ENCODE results near the gene OR2B2.

GRCh38 chr6:27889628-27890444 lies 22.4 kb downstream of the OR2B2 start:
- TF ChIP-seq, protein P1, sequence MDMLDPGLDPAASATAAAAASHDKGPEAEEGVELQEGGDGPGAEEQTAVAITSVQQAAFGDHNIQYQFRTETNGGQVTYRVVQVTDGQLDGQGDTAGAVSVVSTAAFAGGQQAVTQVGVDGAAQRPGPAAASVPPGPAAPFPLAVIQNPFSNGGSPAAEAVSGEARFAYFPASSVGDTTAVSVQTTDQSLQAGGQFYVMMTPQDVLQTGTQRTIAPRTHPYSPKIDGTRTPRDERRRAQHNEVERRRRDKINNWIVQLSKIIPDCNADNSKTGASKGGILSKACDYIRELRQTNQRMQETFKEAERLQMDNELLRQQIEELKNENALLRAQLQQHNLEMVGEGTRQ (CRISPR knock-in tag; IDR thresholded peaks at IDR 0.05), result no peak
- TF ChIP-seq, protein P2, sequence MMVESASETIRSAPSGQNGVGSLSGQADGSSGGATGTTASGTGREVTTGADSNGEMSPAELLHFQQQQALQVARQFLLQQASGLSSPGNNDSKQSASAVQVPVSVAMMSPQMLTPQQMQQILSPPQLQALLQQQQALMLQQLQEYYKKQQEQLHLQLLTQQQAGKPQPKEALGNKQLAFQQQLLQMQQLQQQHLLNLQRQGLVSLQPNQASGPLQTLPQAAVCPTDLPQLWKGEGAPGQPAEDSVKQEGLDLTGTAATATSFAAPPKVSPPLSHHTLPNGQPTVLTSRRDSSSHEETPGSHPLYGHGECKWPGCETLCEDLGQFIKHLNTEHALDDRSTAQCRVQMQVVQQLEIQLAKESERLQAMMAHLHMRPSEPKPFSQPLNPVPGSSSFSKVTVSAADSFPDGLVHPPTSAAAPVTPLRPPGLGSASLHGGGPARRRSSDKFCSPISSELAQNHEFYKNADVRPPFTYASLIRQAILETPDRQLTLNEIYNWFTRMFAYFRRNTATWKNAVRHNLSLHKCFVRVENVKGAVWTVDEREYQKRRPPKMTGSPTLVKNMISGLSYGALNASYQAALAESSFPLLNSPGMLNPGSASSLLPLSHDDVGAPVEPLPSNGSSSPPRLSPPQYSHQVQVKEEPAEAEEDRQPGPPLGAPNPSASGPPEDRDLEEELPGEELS (CRISPR knock-in tag; IDR thresholded peaks at IDR 0.05), result no peak
- TF ChIP-seq ELF4 (CRISPR knock-in tag; IDR thresholded peaks at IDR 0.05; ENCODE audit: low read depth), result no peak
- TF ChIP-seq SOX15 (CRISPR knock-in tag; IDR thresholded peaks at IDR 0.05), result no peak
- TF ChIP-seq RELA (CRISPR knock-in tag; IDR thresholded peaks at IDR 0.05; ENCODE audit: borderline replicate concordance), result no peak
- no peak for TF ChIP-seq ZNF423 (CRISPR knock-in tag; IDR thresholded peaks at IDR 0.05)
- TF ChIP-seq SP1 (CRISPR knock-in tag; conservative IDR thresholded peaks at IDR 0.05), result no peak
- TF ChIP-seq, protein P3, sequence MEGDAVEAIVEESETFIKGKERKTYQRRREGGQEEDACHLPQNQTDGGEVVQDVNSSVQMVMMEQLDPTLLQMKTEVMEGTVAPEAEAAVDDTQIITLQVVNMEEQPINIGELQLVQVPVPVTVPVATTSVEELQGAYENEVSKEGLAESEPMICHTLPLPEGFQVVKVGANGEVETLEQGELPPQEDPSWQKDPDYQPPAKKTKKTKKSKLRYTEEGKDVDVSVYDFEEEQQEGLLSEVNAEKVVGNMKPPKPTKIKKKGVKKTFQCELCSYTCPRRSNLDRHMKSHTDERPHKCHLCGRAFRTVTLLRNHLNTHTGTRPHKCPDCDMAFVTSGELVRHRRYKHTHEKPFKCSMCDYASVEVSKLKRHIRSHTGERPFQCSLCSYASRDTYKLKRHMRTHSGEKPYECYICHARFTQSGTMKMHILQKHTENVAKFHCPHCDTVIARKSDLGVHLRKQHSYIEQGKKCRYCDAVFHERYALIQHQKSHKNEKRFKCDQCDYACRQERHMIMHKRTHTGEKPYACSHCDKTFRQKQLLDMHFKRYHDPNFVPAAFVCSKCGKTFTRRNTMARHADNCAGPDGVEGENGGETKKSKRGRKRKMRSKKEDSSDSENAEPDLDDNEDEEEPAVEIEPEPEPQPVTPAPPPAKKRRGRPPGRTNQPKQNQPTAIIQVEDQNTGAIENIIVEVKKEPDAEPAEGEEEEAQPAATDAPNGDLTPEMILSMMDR (IDR thresholded peaks at IDR 0.05), result no peak
- TF ChIP-seq ZNF121 (CRISPR knock-in tag; IDR thresholded peaks at IDR 0.05), result no peak
- TF ChIP-seq MAX (CRISPR knock-in tag; IDR thresholded peaks at IDR 0.05), result peak; percentile 70; the same call in 1 of the 2 replicates
- TF ChIP-seq ZBTB21 (CRISPR knock-in tag; IDR thresholded peaks at IDR 0.05; ENCODE audit: borderline replicate concordance), result no peak

Measured in WTC11 (cell line).